A549 treated with AZD9567 at 1 μM for 4 hours (cell line): ENCODE results near the gene NFIC. TPM values are rescaled to one million over a fixed set of nuclear protein-coding genes. Genes with fewer than 3 reads are reported as not detected.

Experiments
- total RNA-seq: library from RNA; stranded (reverse); fragments of 200-300 nt; extraction: Qiagen RNA extraction; gene quantifications from 5 replicates; pipeline ENCODE4 v1.2.3, GENCODE V29; 2022; ENCODE audit not compliant: insufficient read depth

NFIC gene
- 31.0 to 36.9 TPM (median 33.6 TPM) in 5 replicates for total RNA-seq

GRCh38 chr19:3365836-3366752 lies at the start of gene NFIC:
Gene NFIC, plus strand, starts transcription at chr19:3366583. Its CDS starts 54 bp downstream, at chr19:3366637.

GRCh38 chr19:3480383-3481091 lies 114.2 kb downstream of the NFIC start, which contains the start of gene SMIM24:
Gene SMIM24, minus strand, starts transcription at chr19:3480525. Its CDS starts 62 bp downstream, at chr19:3480463.

GRCh38 chr19:3483226-3483628 lies 116.8 kb downstream of the NFIC start, which contains the start of gene SMIM44:
Gene SMIM44, minus strand, starts transcription at chr19:3483441. Its CDS starts 38 bp downstream, at chr19:3483403.

GRCh38 chr19:3500429-3501101 lies 134.2 kb downstream of the NFIC start, which contains the start of gene DOHH:
Gene DOHH, minus strand, starts transcription at chr19:3500674. Its CDS starts 3,860 bp downstream, at chr19:3496814.

GRCh38 chr19:3505598-3506383 lies 139.4 kb downstream of the NFIC start, which contains the start of gene FZR1:
Gene FZR1, plus strand, starts transcription at chr19:3506311. Its CDS starts 16,679 bp downstream, at chr19:3522990.

Other genes starting within 250 kb of the NFIC start
- 0.05 to 0.08 TPM (median 0.05 TPM) in 4 of 5 replicates, not detected in the other for gene GNA15, start 230.6 kb upstream of the NFIC start, total RNA-seq
- 0.07 to 0.09 TPM (median 0.08 TPM) in 3 of 5 replicates, not detected in the others for gene S1PR4, start 187.8 kb upstream of the NFIC start, total RNA-seq
- 64.4 to 86.7 TPM (median 81.9 TPM) in 5 replicates for gene NCLN, start 180.7 kb upstream of the NFIC start, total RNA-seq
- gene CELF5, start 141.9 kb upstream of the NFIC start, total RNA-seq = 0.39 to 0.52 TPM (median 0.50 TPM) in 4 of 5 replicates, not detected in the other
- gene SMIM24, start 113.9 kb downstream of the NFIC start, total RNA-seq = 0.34 to 0.63 TPM (median 0.49 TPM) in 4 of 5 replicates, not detected in the other
- not detected in 5 replicates for gene SMIM44, start 116.9 kb downstream of the NFIC start, total RNA-seq
- gene DOHH, start 134.1 kb downstream of the NFIC start, total RNA-seq = 5.9 to 19.1 TPM (median 17.2 TPM) in 5 replicates
- 20.6 to 37.5 TPM (median 34.1 TPM) in 5 replicates for gene FZR1, start 139.7 kb downstream of the NFIC start, total RNA-seq
- 0.18 TPM in 1 of 5 replicates, not detected in the others for gene TEKTIP1, start 172.6 kb downstream of the NFIC start, total RNA-seq
- gene MFSD12, start 191.0 kb downstream of the NFIC start, total RNA-seq = 127 to 156 TPM (median 150 TPM) in 5 replicates
- gene HMG20B, start 206.4 kb downstream of the NFIC start, total RNA-seq = 59.5 to 65.3 TPM (median 62.8 TPM) in 5 replicates
- 0.15 to 0.26 TPM (median 0.19 TPM) in 4 of 5 replicates, not detected in the other for gene GIPC3, start 218.9 kb downstream of the NFIC start, total RNA-seq
- gene TBXA2R, start 240.3 kb downstream of the NFIC start, total RNA-seq = 0.68 to 0.88 TPM (median 0.74 TPM) in 4 of 5 replicates, not detected in the other